ENCODE results near the gene GHR.

DNA sequence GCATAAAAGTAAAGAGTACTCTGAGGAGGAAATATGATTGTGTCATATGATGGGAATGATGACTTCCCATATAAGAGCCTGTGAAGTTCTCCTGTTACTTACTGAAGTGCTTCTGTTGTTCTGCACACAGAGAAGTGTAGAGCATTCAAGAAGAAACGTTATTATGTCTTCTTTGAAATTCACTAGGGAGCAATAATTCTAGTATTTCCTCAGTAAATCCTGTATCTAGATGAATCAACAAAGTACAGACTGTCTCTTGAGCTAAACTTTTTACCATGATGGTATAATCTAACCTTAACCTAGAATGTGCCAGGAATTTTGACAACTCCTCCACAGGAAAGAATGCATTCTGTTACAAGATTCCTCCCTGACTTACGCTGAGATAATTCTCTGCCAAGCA lies 18.9 kb upstream of the GHR start:
- TF ChIP-seq EZH2phosphoT487 (IDR thresholded peaks at IDR 0.05; ENCODE audit: borderline replicate concordance, low read length) = no peak
- TF ChIP-seq, protein P1, sequence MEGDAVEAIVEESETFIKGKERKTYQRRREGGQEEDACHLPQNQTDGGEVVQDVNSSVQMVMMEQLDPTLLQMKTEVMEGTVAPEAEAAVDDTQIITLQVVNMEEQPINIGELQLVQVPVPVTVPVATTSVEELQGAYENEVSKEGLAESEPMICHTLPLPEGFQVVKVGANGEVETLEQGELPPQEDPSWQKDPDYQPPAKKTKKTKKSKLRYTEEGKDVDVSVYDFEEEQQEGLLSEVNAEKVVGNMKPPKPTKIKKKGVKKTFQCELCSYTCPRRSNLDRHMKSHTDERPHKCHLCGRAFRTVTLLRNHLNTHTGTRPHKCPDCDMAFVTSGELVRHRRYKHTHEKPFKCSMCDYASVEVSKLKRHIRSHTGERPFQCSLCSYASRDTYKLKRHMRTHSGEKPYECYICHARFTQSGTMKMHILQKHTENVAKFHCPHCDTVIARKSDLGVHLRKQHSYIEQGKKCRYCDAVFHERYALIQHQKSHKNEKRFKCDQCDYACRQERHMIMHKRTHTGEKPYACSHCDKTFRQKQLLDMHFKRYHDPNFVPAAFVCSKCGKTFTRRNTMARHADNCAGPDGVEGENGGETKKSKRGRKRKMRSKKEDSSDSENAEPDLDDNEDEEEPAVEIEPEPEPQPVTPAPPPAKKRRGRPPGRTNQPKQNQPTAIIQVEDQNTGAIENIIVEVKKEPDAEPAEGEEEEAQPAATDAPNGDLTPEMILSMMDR (conservative IDR thresholded peaks at IDR 0.05; ENCODE audit: low read depth, low read length) = no peak
- no peak for TF ChIP-seq EZH2 (IDR thresholded peaks at IDR 0.05; ENCODE audit: low read length, unreplicated experiment)

Data from PC-3 (cell line).